Measurements from ENCODE around the gene EIF3D. TPM values are rescaled to one million over a fixed set of nuclear protein-coding genes. Genes with fewer than 3 reads are reported as not detected.

EIF3D gene
- total and polyA plus RNA-seq, 2 of the 4 experiments (the other 2 are of a cell fraction): 339 to 746 TPM

- Histone ChIP-seq H2BK120ac (ENCODE audit: low read depth, low read length) (no peak overlapping the region), H2AK5ac (ENCODE audit: low read depth, low read length) (no peak overlapping the region), H3K79me1 (ENCODE audit: low read depth in 1 of 2, low read length in 2 of 2) (peaks cover 5 to 19% of the 10 kb centered on the region in 2 experiments; a peak in 2 of 4 replicates), H2AFZ (replicated peaks; ENCODE audit: low read length, poor library complexity) (no peak overlapping the region), H2BK15ac (ENCODE audit: low read depth, low read length) (no peak overlapping the region), H3K14ac (replicated peaks; ENCODE audit: low read depth, low read length) (no peak overlapping the region), H4K8ac (ENCODE audit: low read depth in 2 of 2, low read length in 2 of 2) (no peak overlapping the region), H3K4ac (ENCODE audit: low read depth, low read length) (no peak overlapping the region), H3K9me3 (ENCODE audit: control insufficient read depth, insufficient read depth, low read length) (no peaks in the 10 kb centered on the region), H3K4me3 (ENCODE audit: insufficient read depth, low read depth, low read length) (no peak overlapping the region), H2BK5ac (ENCODE audit: low read depth, low read length, poor library complexity, severe bottlenecking) (no peak overlapping the region), H3K27ac (ENCODE audit: insufficient read depth, low read length) (no peak overlapping the region), H4K5ac (ENCODE audit: low read depth, low read length) (no peak overlapping the region), H4K91ac (ENCODE audit: insufficient read depth, low read depth, low read length) (no peak overlapping the region), H3K4me2 (ENCODE audit: low read depth, low read length) (no peak overlapping the region), H2BK20ac (ENCODE audit: low read depth, low read length) (no peak overlapping the region), H2AK9ac (replicated peaks; ENCODE audit: low read depth, low read length, poor library complexity) (no peak overlapping the region), H3K23ac (ENCODE audit: low read depth, low read length) (no peak overlapping the region), H3K18ac (ENCODE audit: low read depth, low read length) (no peak overlapping the region), H3K9ac (ENCODE audit: low read depth, low read length) (no peak overlapping the region), H4K20me1 (ENCODE audit: insufficient read depth, low read length) (peaks cover 38% of the 10 kb centered on the region), H3K9me1 (ENCODE audit: insufficient read depth, low read length) (peaks cover 3% of the 10 kb centered on the region; the same call in 1 of the 2 replicates), H3K4me1 (ENCODE audit: control insufficient read depth, insufficient read depth, low read length) (no peaks in the 10 kb centered on the region), H3K27me3 (ENCODE audit: control insufficient read depth, insufficient read depth, low read length) (no peaks in the 10 kb centered on the region), H3K36me3 (ENCODE audit: control insufficient read depth, insufficient read depth, low read length) (peaks cover 82% of the 10 kb centered on the region), H3K56ac (ENCODE audit: extremely low read depth, insufficient read depth, low read length) (no peak overlapping the region)
- intact Hi-C loops (cut with micrococcal nuclease) (no loop called here), in situ Hi-C loops (cut with MboI; ENCODE audit: low sequenced_read_pairs) (loop anchor here (25.0 kb wide), 1 partner anchor 1202 kb away; no protein-coding TSS in a partner anchor), dilution Hi-C loops (cut with HindIII; ENCODE audit: low sequenced_read_pairs, unreplicated experiment) (no loop called here)
- WGBS, 2 experiments (ENCODE audit: extremely low coverage in 2 of 2, insufficient read length in 1 of 2): 100% methylated on average over 1 of the region's 1 CpG; no CpG with 5 or more reads in 1 of the 2 experiments
- CTCF ChIA-PET: no interaction called here
- BruUV-seq (replicated peaks): no TSS peak
- TF ChIP-seq FOS (IDR thresholded peaks at IDR 0.05; ENCODE audit: low read depth, low read length): no peak
- no peak for TF ChIP-seq NFE2L2 (IDR thresholded peaks at IDR 0.05; ENCODE audit: low read depth, low read length)
- no peak for TF ChIP-seq RCOR1 (IDR thresholded peaks at IDR 0.05; ENCODE audit: insufficient replicate concordance, low read length)
- no peak for TF ChIP-seq USF2 (IDR thresholded peaks at IDR 0.05; ENCODE audit: low read depth, low read length)
- TF ChIP-seq SMC3 (IDR thresholded peaks at IDR 0.05; ENCODE audit: low read depth, low read length): no peak
- TF ChIP-seq MAFK (IDR thresholded peaks at IDR 0.05; ENCODE audit: low read depth, low read length): no peak
- no peak for TF ChIP-seq MXI1 (IDR thresholded peaks at IDR 0.05; ENCODE audit: borderline replicate concordance, low read depth, low read length)
- TF ChIP-seq ELK1 (IDR thresholded peaks at IDR 0.05; ENCODE audit: borderline replicate concordance, low read depth, low read length): no peak
- no peak for TF ChIP-seq RFX5 (IDR thresholded peaks at IDR 0.05; ENCODE audit: low read depth, low read length)
- TF ChIP-seq CTCF (conservative IDR thresholded peaks at IDR 0.05; ENCODE audit: low read depth, low read length): no peak
- no peak for TF ChIP-seq POLR2A (IDR thresholded peaks at IDR 0.05; ENCODE audit: low read depth, low read length)
- no peak for TF ChIP-seq CEBPB (IDR thresholded peaks at IDR 0.05; ENCODE audit: low read depth, low read length)
- POLR2A ChIA-PET (ENCODE audit: unreplicated experiment): no interaction called here
- ATAC-seq (ENCODE audit: low read depth) (no peak), DNase-seq (no peak)
These were observed 14.2 kb downstream of the EIF3D start for GRCh38 chr22:36514766-36515165.

All from IMR-90 (cell line).